ENCODE results near the gene AKR1A1.
"Not testable (repeated sequence)": the region's sequence is repeated elsewhere in the genome, so short reads cannot be mapped to it uniquely, and the experiment has no call there.

Gene AKR1A1

GRCh38 chr1:45570631-45571030, 20.0 kb downstream of the AKR1A1 start:
- DNase-seq = no peak

GRCh38 chr1:45573231-45573804, 22.7 kb downstream of the AKR1A1 start:
- DNase-seq = no peak

- DNase-seq = no peak
Measured at GRCh38 chr1:45574105-45574626, 23.5 kb downstream of the AKR1A1 start.

GRCh38 chr1:45583264-45583665, 32.6 kb downstream of the AKR1A1 start:
- DNase-seq = peak; percentile 97 to 98

DNA sequence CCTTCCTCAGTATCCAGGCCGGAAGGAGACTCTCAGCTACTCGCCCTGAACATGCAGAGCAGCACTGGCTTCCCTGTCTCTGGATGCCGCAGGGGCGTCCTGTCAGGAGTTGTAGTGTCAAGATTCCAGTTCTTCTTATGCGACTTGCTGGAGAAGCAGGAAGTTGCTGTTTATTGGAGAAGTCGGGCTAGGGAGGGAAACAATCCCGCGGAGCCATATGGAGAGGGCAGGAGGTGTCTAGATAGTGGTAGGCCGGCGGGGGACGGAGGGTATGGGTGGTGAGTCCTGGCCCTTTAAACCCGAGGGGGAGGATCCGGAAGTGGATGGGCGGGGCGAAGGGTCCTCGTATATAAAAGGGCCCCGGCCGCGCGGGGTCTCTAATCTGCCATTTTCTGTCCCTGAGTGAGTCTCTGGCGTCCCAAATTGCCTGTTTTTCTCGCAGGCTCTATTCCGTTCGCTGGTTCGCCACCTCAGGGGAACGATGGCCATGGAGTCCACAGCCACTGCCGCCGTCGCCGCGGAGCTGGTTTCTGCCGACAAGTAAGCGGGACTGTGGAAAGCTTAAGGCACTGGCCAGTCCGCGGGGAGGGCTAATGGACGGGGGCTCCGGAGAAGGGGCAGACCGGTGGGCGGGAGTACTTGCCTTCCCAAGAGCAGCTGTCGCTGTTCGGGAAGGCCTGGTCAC, 33.2 kb downstream of the AKR1A1 start, which contains the start of gene NASP:
Gene NASP, plus strand, starts transcription at position 376 of the 685 bp plus-strand sequence. Its CDS starts 106 bp downstream, at position 482.
- DNase-seq = peak; percentile 90 to 94

DNA sequence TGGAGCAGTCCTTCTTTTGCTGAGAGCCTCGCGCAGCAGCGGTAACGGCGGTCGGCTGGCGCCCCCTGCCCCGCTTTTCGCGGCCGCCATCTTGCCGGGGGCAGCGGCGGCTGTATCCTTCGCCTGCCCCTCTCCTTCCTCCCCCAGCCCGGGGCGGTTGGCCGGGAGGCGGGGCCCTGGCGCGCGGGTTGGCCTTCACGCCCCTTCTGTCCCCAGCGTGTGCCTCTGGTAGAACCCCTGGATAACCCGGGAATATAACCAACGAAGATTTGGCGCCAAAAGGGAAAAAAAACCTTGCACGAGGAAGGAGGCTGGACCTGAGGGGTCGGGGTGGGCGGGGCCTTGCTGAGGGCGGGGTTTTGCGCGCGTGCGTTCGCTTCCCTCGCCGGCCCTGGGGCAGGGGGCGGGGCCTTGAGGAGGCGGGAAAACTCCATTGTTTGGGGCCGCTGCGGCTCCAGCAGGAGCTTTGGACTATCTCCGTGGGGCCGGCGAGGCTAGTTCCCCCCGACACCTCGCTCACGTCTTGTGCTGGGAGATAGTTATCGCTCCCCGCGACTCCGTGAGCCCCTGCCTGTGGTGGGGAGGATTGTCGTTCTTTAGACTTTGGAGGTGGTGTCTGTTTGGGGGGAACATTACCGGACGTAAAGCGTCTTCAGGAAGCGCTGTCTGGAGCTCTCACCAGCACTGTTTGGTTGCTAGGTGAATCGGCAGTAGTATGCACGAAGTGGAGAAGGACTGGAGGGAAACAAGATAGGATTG, 33.9 kb downstream of the AKR1A1 start:
- peak; percentile 84 to 88 for DNase-seq

- DNase-seq = no peak
Measured at GRCh38 chr1:45585110-45585426, 34.4 kb downstream of the AKR1A1 start.

DNA sequence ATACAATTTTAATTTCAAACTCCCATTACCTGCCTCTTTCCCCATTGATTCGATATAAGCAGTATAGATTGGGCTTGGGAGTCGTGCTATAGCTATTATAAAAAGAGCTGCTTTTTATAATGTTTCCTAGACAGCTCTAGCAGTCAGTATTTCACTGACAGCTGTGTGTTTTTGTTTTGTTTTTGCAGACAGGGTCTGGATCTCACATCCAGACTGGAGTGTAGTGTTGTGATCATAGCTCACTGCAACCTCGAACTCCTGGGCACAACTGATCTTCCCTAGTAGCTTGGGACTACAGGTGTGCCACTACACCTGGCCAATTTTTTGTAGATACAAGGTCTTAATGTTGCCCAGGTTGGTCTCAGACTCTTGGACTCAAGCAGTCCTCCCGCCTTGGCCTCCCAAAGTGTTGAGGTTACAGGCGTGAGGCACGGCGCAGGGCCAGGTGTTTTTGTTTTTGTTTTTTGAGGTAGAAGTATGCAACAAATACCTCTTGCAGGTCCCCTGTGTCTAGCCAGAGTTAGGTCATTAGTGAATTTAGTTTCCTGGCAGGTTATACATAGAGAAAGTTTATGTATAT, 35.0 kb downstream of the AKR1A1 start:
- DNase-seq = no peak

GRCh38 chr1:45586769-45587168, 36.1 kb downstream of the AKR1A1 start:
- no peak for DNase-seq

DNA sequence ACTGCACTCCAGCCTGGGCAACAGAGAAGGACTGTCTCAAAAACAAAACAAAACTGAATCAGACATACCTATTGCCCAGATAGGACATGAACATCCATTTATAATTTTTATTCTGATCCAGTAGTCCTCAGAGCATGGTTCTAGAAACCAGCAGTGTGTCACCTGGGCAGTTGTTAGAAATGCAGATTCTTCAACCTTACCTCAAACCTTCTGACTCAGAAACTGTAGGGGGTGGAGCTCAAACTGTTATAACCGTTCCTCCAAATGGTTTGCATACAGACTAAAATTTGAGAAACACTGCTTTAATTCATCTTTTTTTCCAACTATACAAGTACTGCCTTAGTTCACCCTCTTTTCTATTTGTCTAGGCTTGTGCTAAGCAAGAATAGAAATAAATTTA, 39.2 kb downstream of the AKR1A1 start:
- DNase-seq = no peak

DNA sequence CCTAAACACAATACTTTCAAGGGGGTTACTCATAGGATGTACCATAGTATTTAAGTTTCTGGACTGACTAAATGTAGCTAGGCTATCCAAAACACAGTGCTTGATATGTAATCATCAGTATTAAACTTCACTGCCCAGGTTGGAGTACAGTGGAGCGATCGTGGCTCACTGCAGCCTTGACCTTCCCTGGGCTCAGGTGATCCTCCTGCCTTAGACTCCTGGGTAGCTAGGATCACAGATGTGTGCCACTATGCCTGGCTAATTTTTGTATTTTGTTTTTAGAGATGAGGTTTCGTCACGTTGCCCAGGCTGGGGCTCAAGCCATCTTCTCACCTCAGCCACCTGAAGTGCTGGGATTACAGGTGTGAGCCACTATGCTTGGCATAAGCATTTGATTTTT, 43.8 kb downstream of the AKR1A1 start:
- DNase-seq = no peak

- DNase-seq = not testable (repeated sequence)
Measured at GRCh38 chr1:45596765-45597164, 46.1 kb downstream of the AKR1A1 start.

DNA sequence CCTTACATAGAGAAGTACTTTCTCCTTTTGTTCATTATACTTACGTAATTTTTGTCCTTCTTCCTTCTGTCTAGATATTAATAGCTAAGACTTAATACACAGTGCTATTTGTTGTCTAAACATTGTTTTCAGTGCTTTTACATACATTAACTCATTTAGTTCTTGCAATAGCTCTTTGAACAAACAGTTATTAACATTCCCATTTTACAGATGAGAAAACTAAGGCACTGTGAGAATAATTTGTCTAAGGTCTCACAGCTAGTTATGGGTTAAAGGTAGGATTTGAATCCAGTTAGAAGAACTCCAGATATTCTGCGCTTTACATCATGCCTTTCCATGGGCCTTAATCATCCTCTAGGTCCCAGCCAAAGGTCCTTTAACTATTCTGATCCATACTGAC, 53.6 kb downstream of the AKR1A1 start:
- no peak for DNase-seq

- no peak for DNase-seq
Measured at GRCh38 chr1:45607404-45608074, 56.9 kb downstream of the AKR1A1 start.

GRCh38 chr1:45608175-45609156, 57.8 kb downstream of the AKR1A1 start:
- peak in 1 of 2 donors; percentile 36 for DNase-seq

DNA sequence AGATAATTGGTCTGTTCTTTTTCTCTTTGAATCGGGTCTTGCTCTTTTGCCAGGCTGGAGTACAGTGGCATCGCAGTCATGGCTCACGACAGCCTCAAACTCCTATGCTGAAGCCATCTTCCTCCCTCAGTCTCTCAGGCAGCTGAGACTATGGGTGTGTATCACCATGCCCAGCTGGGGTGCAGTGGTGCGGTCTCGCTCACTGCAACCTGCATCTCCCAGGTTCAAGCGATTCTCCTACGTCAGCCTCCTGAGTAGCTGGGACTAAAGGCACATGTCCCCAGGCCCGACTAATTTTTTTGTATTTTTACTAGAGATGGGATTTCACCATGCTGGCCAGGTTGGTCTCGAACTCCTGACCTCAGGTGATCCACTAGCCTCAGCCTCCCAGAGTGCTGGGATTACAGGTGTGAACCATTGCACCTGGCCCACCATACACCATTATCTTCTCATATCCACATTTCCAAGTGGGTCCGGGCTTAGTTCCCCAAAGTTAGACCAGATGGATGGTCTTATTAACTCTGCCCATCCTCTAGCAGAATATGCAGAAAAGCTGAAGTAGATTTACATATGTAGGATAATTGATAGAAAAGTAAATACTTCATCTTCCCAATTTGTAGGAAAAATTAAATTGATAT, 60.1 kb downstream of the AKR1A1 start:
- no peak for DNase-seq

- no peak for DNase-seq
Measured at GRCh38 chr1:45612941-45613579, 62.4 kb downstream of the AKR1A1 start.

- no peak for DNase-seq
Measured at GRCh38 chr1:45615885-45616284, 65.3 kb downstream of the AKR1A1 start.

GRCh38 chr1:45617618-45618017, 67.0 kb downstream of the AKR1A1 start:
- DNase-seq = no peak

DNA sequence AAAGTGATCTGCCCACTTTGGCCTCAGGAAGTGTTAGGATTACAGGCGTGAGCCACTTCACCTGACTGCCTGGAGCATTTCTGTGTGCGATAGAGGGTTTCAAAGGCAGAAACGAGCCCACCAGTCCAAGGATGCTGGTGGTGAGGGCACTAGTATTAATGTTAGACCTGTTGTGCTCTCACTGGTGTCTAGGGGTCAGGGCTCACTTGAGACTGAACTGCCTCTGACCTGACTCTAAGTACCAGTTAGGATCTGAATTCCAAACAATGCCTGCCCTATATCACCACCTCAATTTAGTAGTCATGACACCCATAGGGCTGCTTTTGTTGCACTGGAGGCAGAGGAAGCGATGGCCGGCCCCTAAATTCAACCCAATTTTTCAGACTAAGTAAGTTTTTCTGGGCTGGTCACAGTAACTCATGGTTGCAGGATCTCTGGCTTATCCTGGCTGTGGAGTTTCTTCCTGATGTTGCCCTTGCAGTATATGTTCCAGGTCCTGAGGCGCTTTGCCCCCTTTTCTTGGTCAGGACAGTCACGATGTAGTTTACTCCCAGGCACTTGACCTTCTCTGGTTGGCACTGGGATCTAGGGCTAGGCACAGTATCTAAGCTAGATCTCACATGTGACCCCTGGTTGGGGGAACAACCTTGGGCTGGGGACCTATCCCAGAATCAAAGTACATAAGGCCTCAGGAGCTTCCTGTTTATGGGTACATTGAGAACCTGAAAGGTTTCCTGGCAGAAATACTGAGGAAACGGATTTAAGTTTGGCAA, 68.7 kb downstream of the AKR1A1 start:
- DNase-seq = no peak

All from CD4-positive, alpha-beta T cell treated with Interleukin-4 for 1 hour (primary cell).